OCI-LY3 (cell line): ENCODE measurements around the gene CACNA2D1.
A peak's percentile ranks its signal among the peaks of the same experiment; 100 is the strongest.

Experiments
- CTCF ChIP-seq: fragments of 200-600, 300-600 bp; sonication (generic); IDR thresholded peaks from 2 replicates; pipeline ENCODE4 v1.5.1; 2014; ENCODE audit warnings: antibody characterized with exemption, low read length, low read depth
- EZH2phosphoT487 ChIP-seq: fragments of 200-600 bp; shearing (Covaris generic); IDR thresholded peaks from 2 replicates; pipeline ENCODE4 v1.6.1; 2018; ENCODE audit warnings: antibody characterized with exemption, mixed run types, low read depth

DNA sequence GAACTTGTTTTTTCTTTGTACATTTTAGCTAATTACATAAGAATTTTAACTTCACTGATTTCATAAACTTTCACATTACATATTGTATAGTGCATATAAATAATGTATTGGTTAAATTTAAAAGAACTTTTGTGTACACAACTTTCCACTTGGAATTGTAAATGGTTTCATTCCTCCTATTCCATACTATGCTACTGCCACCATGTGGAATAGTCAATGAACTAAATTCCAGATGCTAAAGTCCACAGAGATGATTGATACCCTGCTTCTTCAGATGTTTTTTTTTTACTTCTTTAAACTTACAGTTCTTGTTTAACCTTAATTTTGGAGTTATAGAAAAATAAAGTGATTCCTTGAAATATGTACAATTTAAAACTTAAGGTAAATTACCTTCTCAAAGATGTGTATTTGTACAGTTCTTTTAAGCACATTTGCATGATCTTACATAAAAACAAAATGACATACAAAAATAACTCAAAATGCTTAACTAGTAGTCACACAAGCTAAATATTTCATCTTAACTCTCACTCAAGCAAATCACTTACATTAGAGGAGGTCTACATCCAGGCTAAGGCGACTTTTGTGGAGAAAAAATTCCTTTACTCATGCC, 426.1 kb downstream of the CACNA2D1 start:
- TF ChIP-seq CTCF, result peak; percentile 67
- TF ChIP-seq EZH2phosphoT487, result no peak
